Neural cell (in vitro differentiated cells): Measurements from ENCODE around the gene FAM171A1.

Experiments used
- CTCF ChIP-seq: fragments of 450-650 bp; IDR thresholded peaks from 2 replicates; pipeline ENCODE4 v1.5.1; 2014; ENCODE audit warnings: antibody characterized with exemption, mild to moderate bottlenecking, moderate library complexity; ENCODE audit not compliant: poor library complexity, severe bottlenecking
- EP300 ChIP-seq: fragments of 450-650 bp; conservative IDR thresholded peaks from 2 replicates; pipeline ENCODE4 v1.6.1; 2014; ENCODE audit warnings: antibody characterized with exemption, mild to moderate bottlenecking, moderate library complexity; ENCODE audit not compliant: poor library complexity, severe bottlenecking
- MXI1 ChIP-seq: fragments of 450-650 bp; conservative IDR thresholded peaks from 2 replicates; pipeline ENCODE4 v1.6.1; 2014; ENCODE audit warnings: antibody characterized with exemption, mild to moderate bottlenecking; ENCODE audit not compliant: poor library complexity, severe bottlenecking
- POLR2AphosphoS5 ChIP-seq: IDR thresholded peaks from 2 replicates; pipeline ENCODE4 v1.6.1; 2012

DNA sequence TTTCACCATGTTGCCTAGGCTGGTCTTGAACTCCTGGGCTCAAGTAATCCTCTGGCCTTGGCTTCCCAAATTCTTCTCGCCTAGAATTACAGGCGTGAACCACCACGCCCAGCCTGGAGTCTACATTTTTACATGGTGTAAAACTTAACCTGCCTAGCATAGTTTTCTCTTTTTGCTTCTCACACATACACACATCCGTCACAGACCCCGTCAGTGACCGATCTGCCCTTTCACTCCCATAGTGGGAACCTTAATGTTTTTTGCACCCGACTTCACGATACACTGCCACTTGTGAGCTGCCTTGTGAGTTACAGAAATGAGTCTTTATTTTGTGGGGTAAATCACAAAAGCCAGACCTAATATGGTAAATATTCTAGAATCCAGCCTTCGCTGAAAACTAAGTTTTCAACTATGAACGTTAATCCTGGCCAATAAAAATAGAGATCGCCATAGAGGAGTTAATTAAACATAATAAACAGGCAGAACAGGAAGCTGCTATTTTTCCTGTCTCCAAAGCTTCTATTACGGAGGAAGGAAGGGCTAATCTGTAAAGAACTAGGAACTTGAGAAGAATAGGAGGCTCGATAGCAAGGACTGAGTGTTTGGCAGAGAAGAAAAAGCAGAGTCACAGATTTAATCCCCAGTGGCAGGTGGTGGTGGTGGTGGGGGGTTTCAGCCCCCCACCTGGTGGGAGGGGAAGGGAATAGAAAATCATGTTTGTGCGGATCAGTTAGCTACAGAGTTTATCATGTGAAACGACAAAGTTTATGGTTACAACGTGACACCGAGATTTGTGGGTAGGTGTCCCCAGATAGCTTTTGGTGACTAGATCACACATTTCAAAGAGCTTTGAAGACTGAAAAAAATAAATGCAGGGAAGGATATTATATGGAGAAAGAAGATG, 14.7 kb upstream of the FAM171A1 start:
- TF ChIP-seq POLR2AphosphoS5 = no peak
- TF ChIP-seq EP300 = no peak
- TF ChIP-seq CTCF = no peak
- no peak for TF ChIP-seq MXI1
